ENCODE data around the gene CACNB4. TPM values are rescaled to one million over a fixed set of nuclear protein-coding genes. Genes with fewer than 3 reads are reported as not detected.

The CACNB4 gene
- total RNA-seq, 1 donor from 2014 or later: 7.8 TPM

- Histone ChIP-seq H3K27me3 (ENCODE audit: control insufficient read depth in 3 of 3, insufficient read depth in 3 of 3, low read length in 3 of 3) (no peaks in the 10 kb centered on the region), H3K36me3 (ENCODE audit: control insufficient read depth in 3 of 3, insufficient read depth in 3 of 3, low read length in 3 of 3) (no peaks in the 10 kb centered on the region), H3K9ac (ENCODE audit: low read depth in 1 of 3, low read length in 3 of 3) (no peak overlapping the region), H3K27ac (ENCODE audit: low read depth, low read length) (no peak overlapping the region), H3K4me1 (ENCODE audit: control insufficient read depth in 3 of 3, insufficient read depth in 3 of 3, low read length in 3 of 3) (peaks cover 0 to 4% (median 4%) of the 10 kb centered on the region in 3 donors), H3K9me3 (ENCODE audit: control insufficient read depth in 3 of 3, low read length in 3 of 3) (no peaks in the 10 kb centered on the region), H3K4me3 (ENCODE audit: low read length in 3 of 3) (no peak overlapping the region)
Observed at GRCh38 chr2:151842830-151843690, 255.8 kb downstream of the CACNB4 start.

GRCh38 chr2:151841047-151841424 is 257.8 kb downstream of the CACNB4 start:
- Histone ChIP-seq H3K9me3 (ENCODE audit: control insufficient read depth in 3 of 3, low read length in 3 of 3) (no peaks in the 10 kb centered on the region), H3K4me3 (ENCODE audit: low read length in 3 of 3) (no peak overlapping the region), H3K9ac (ENCODE audit: low read depth in 1 of 3, low read length in 3 of 3) (no peak overlapping the region), H3K27ac (ENCODE audit: low read depth, low read length) (no peak overlapping the region), H3K4me1 (ENCODE audit: control insufficient read depth in 3 of 3, insufficient read depth in 3 of 3, low read length in 3 of 3) (peaks cover 0 to 4% (median 4%) of the 10 kb centered on the region in 3 donors), H3K27me3 (ENCODE audit: control insufficient read depth in 3 of 3, insufficient read depth in 3 of 3, low read length in 3 of 3) (no peaks in the 10 kb centered on the region), H3K36me3 (ENCODE audit: control insufficient read depth in 3 of 3, insufficient read depth in 3 of 3, low read length in 3 of 3) (no peaks in the 10 kb centered on the region)

GRCh38 chr2:151840216-151841046 is 258.4 kb downstream of the CACNB4 start:
- no peaks in the 10 kb centered on the region for H3K36me3 ChIP-seq (ENCODE audit: control insufficient read depth in 3 of 3, insufficient read depth in 3 of 3, low read length in 3 of 3)
- H3K27me3 ChIP-seq (ENCODE audit: control insufficient read depth in 3 of 3, insufficient read depth in 3 of 3, low read length in 3 of 3): no peaks in the 10 kb centered on the region
- no peak overlapping the region for H3K9ac ChIP-seq (ENCODE audit: low read depth in 1 of 3, low read length in 3 of 3)
- H3K4me3 ChIP-seq (ENCODE audit: low read length in 3 of 3): no peak overlapping the region
- H3K9me3 ChIP-seq (ENCODE audit: control insufficient read depth in 3 of 3, low read length in 3 of 3): no peaks in the 10 kb centered on the region
- H3K27ac ChIP-seq (ENCODE audit: low read depth, low read length): no peak overlapping the region
- peaks cover 0 to 4% (median 4%) of the 10 kb centered on the region in 3 donors for H3K4me1 ChIP-seq (ENCODE audit: control insufficient read depth in 3 of 3, insufficient read depth in 3 of 3, low read length in 3 of 3)

GRCh38 chr2:151837926-151838325 is 260.9 kb downstream of the CACNB4 start:
- Histone ChIP-seq H3K36me3 (ENCODE audit: control insufficient read depth in 3 of 3, insufficient read depth in 3 of 3, low read length in 3 of 3) (no peaks in the 10 kb centered on the region), H3K4me3 (ENCODE audit: low read length in 3 of 3) (no peak overlapping the region), H3K27ac (ENCODE audit: low read depth, low read length) (no peak overlapping the region), H3K9me3 (ENCODE audit: control insufficient read depth in 3 of 3, low read length in 3 of 3) (no peaks in the 10 kb centered on the region), H3K4me1 (ENCODE audit: control insufficient read depth in 3 of 3, insufficient read depth in 3 of 3, low read length in 3 of 3) (no peaks in the 10 kb centered on the region), H3K9ac (ENCODE audit: low read depth in 1 of 3, low read length in 3 of 3) (no peak overlapping the region), H3K27me3 (ENCODE audit: control insufficient read depth in 3 of 3, insufficient read depth in 3 of 3, low read length in 3 of 3) (no peaks in the 10 kb centered on the region)

- H3K4me3 ChIP-seq (ENCODE audit: low read length in 3 of 3): no peak overlapping the region
Observed at GRCh38 chr2:151833984-151834383, 264.9 kb downstream of the CACNB4 start.

GRCh38 chr2:151830961-151831360 is 267.9 kb downstream of the CACNB4 start:
- H3K27me3 ChIP-seq (ENCODE audit: control insufficient read depth in 3 of 3, insufficient read depth in 3 of 3, low read length in 3 of 3): no peaks in the 10 kb centered on the region
- no peaks in the 10 kb centered on the region for H3K36me3 ChIP-seq (ENCODE audit: control insufficient read depth in 3 of 3, insufficient read depth in 3 of 3, low read length in 3 of 3)
- H3K9me3 ChIP-seq (ENCODE audit: control insufficient read depth in 3 of 3, low read length in 3 of 3): no peaks in the 10 kb centered on the region
- H3K4me1 ChIP-seq (ENCODE audit: control insufficient read depth in 3 of 3, insufficient read depth in 3 of 3, low read length in 3 of 3): peaks cover 10 to 20% (median 20%) of the 10 kb centered on the region in 3 donors
- no peak overlapping the region for H3K4me3 ChIP-seq (ENCODE audit: low read length in 3 of 3)
- no peak overlapping the region for H3K27ac ChIP-seq (ENCODE audit: low read depth, low read length)
- no peak overlapping the region for H3K9ac ChIP-seq (ENCODE audit: low read depth in 1 of 3, low read length in 3 of 3)

More at GRCh38 chr2:151833984-151834383, 264.9 kb downstream of the CACNB4 start:
- H3K9ac ChIP-seq (ENCODE audit: low read depth in 1 of 3, low read length in 3 of 3): no peak overlapping the region
- no peak overlapping the region for H3K27ac ChIP-seq (ENCODE audit: low read depth, low read length)
- no peaks in the 10 kb centered on the region for H3K9me3 ChIP-seq (ENCODE audit: control insufficient read depth in 3 of 3, low read length in 3 of 3)
- H3K36me3 ChIP-seq (ENCODE audit: control insufficient read depth in 3 of 3, insufficient read depth in 3 of 3, low read length in 3 of 3): no peaks in the 10 kb centered on the region
- H3K27me3 ChIP-seq (ENCODE audit: control insufficient read depth in 3 of 3, insufficient read depth in 3 of 3, low read length in 3 of 3): no peaks in the 10 kb centered on the region
- H3K4me1 ChIP-seq (ENCODE audit: control insufficient read depth in 3 of 3, insufficient read depth in 3 of 3, low read length in 3 of 3): peaks cover 0 to under 1% (median under 1%) of the 10 kb centered on the region in 3 donors

GRCh38 chr2:151828890-151829324 is 269.9 kb downstream of the CACNB4 start:
- Histone ChIP-seq H3K27me3 (ENCODE audit: control insufficient read depth in 3 of 3, insufficient read depth in 3 of 3, low read length in 3 of 3) (no peaks in the 10 kb centered on the region), H3K27ac (ENCODE audit: low read depth, low read length) (peak overlapping the region; percentile 87), H3K9ac (ENCODE audit: low read depth in 1 of 3, low read length in 3 of 3) (peak overlapping the region; percentile 64 to 78 (median 73)), H3K36me3 (ENCODE audit: control insufficient read depth in 3 of 3, insufficient read depth in 3 of 3, low read length in 3 of 3) (no peaks in the 10 kb centered on the region), H3K9me3 (ENCODE audit: control insufficient read depth in 3 of 3, low read length in 3 of 3) (no peaks in the 10 kb centered on the region), H3K4me3 (ENCODE audit: low read length in 3 of 3) (peak overlapping the region; percentile 84 to 91 (median 85)), H3K4me1 (ENCODE audit: control insufficient read depth in 3 of 3, insufficient read depth in 3 of 3, low read length in 3 of 3) (peaks cover 10 to 30% (median 23%) of the 10 kb centered on the region in 3 donors)

- peak within 1 kb of the TSS; percentile 85 to 96 (median 91) for H3K4me3 ChIP-seq (ENCODE audit: low read length in 3 of 3)
- peak within 1 kb of the TSS; percentile 87 for H3K27ac ChIP-seq (ENCODE audit: low read depth, low read length)
- peaks cover 16 to 36% (median 29%) of the 10 kb centered on the region in 3 donors for H3K4me1 ChIP-seq (ENCODE audit: control insufficient read depth in 3 of 3, insufficient read depth in 3 of 3, low read length in 3 of 3)
- H3K27me3 ChIP-seq (ENCODE audit: control insufficient read depth in 3 of 3, insufficient read depth in 3 of 3, low read length in 3 of 3): no peaks in the 10 kb centered on the region
- no peaks in the 10 kb centered on the region for H3K9me3 ChIP-seq (ENCODE audit: control insufficient read depth in 3 of 3, low read length in 3 of 3)
- peak within 1 kb of the TSS; percentile 87 to 90 (median 89) for H3K9ac ChIP-seq (ENCODE audit: low read depth in 1 of 3, low read length in 3 of 3)
- H3K36me3 ChIP-seq (ENCODE audit: control insufficient read depth in 3 of 3, insufficient read depth in 3 of 3, low read length in 3 of 3): no peaks in the 10 kb centered on the region
Observed at GRCh38 chr2:151828143-151828889, 270.5 kb downstream of the CACNB4 start, which contains the start of gene ARL5A. ARL5A (minus strand) TSS chr2:151828421; CDS start chr2:151828176, 245 bp downstream.

- Histone ChIP-seq H3K4me3 (ENCODE audit: low read length in 3 of 3) (peak overlapping the region; percentile 85 to 96 (median 91)), H3K9ac (ENCODE audit: low read depth in 1 of 3, low read length in 3 of 3) (peak overlapping the region; percentile 87 to 90 (median 89)), H3K9me3 (ENCODE audit: control insufficient read depth in 3 of 3, low read length in 3 of 3) (no peaks in the 10 kb centered on the region), H3K36me3 (ENCODE audit: control insufficient read depth in 3 of 3, insufficient read depth in 3 of 3, low read length in 3 of 3) (no peaks in the 10 kb centered on the region), H3K27ac (ENCODE audit: low read depth, low read length) (peak overlapping the region; percentile 87), H3K4me1 (ENCODE audit: control insufficient read depth in 3 of 3, insufficient read depth in 3 of 3, low read length in 3 of 3) (peaks cover 16 to 36% (median 30%) of the 10 kb centered on the region in 3 donors), H3K27me3 (ENCODE audit: control insufficient read depth in 3 of 3, insufficient read depth in 3 of 3, low read length in 3 of 3) (no peaks in the 10 kb centered on the region)
Observed at GRCh38 chr2:151827564-151828142, 271.2 kb downstream of the CACNB4 start.

Measured in skeletal muscle tissue (tissue), 4 donors.